ENCODE measurements around the gene RNF208.
"Not testable (repeated sequence)": the region's sequence is repeated elsewhere in the genome, so short reads cannot be mapped to it uniquely, and the experiment has no call there.

Gene RNF208, protein sequence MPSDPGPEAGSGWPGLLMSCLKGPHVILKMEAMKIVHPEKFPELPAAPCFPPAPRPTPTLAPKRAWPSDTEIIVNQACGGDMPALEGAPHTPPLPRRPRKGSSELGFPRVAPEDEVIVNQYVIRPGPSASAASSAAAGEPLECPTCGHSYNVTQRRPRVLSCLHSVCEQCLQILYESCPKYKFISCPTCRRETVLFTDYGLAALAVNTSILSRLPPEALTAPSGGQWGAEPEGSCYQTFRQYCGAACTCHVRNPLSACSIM

DNA sequence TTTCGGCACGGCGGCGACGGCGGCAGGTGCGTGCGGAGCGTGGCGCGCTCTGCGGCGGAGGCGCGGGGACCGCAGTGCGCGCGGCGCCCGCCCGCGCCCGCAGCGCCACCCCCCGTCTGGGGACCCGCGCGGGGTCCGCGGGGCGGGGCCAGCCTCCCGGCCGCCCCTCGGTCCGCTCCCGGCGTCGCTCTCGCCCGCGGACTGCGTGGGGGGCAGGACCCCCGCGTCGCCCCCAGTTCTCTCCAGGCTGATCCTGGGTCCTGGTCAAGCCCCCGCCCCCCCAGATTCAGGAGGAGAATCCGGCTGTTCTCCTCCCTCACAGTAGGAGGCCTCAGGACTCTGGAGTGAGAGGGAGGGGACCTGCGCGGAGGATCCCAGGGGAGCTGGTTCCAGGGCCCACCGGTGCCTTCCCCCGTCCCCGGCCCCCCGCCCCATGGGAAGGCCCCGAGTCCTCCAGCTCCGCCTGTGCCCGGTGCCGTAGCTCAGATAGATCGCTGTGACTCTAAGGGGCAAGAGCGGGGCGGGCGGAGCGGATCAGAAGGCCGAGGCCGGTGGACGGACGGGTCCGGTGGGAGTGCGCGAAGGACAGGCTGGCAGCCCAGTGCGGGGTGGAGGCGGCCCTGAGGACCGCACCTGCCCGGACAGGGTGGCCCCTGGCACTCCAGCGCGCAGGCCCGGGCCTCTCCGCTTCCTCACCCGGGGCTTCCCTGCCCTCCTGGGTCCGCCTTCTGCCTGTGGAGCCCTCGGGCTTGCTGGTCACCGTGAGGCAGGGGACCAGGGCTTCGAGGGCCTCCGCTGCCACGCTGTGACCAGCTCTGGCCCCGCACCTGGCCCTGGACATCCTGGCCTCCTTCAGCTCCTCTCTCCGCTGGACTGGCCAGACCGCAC is at the start of gene RNF208:
Gene RNF208, minus strand, starts transcription at position 51 of the 888 bp plus-strand sequence. CDS start 1,028 bp downstream, outside the sequence.
- DNase-seq: no peak

DNA sequence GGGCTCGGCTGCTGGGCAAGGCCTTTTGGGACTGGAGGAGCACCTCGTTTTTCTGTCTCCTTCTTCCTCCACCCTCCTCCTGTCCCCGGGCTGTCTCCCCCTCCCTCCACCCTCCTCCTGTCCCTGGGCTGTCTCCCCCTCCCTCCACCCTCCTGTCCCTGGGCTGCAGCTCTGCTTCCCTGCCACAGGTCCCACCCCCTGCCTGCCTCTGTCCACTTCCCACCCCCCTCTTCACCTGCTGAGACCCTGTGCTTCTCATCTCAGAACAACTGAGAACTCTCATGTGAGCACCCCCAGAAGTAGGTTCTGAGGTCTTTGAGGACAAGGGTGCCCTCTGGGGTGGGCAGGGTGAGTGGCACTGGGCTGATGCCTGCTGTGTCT is 49.6 kb upstream of the RNF208 start:
- no peak for DNase-seq

DNA sequence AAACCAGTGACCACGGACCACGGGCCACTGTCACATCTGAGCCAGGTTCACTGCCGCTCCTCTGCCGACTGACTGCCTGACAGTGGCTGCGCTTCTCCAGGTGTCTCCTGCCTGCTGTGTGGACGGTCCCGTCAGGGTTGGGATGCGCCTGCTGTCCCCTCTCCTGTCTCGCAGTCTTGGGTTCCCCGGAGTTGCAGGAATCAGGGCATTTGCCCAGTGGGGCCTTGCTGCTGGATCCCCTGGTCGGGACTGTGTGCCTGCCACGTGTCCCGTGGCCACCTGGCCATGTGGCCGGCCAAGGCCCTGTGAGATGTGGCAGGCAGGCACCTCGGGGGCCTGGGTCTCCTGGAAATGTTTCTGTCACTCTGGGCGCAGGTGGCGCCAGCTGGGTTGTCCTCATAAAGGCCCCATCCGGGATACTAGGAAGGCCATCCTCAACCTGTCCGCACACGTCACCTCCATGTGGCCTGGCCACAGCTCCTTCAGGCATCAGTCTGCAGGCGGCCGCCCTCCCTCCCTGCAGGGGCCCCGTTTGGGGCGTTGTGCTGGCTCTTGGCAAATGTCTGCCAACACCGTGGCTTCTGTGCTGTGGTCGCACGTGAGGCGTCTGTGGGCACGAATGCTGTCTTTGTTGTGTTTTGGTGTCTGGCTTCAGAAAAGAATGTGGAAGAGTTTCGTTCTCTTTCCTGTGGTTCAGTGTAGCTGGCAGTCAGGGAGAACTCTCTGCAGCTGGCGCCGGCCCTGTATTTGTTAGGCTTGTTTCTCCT is 49.1 kb upstream of the RNF208 start:
- DNase-seq: no peak

DNA sequence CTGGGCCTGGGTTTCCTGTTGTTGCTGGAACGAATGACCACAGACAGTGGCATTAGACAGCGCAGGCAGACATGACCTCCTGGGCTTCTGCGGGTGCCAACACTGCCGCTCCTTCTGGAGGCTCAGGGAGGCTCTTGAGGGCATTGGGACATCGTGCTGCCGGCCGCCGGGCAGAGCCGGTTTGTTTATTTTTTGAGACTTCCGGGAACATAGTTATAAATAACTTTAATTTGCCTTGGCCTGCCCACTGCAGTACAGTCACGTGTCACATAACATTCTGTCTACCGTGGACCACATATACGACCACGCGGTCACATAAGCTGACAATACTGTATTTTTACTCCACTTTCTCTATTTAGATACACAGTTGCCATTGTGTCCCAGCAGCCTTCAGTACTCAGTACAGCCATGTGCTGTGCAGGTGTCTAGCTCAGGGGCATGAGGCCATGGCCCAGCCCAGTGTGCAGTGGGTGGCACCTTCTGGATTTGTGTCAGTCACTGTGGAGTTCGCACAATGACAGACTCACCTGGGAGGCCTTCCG is 47.3 kb upstream of the RNF208 start:
- no peak for DNase-seq

DNA sequence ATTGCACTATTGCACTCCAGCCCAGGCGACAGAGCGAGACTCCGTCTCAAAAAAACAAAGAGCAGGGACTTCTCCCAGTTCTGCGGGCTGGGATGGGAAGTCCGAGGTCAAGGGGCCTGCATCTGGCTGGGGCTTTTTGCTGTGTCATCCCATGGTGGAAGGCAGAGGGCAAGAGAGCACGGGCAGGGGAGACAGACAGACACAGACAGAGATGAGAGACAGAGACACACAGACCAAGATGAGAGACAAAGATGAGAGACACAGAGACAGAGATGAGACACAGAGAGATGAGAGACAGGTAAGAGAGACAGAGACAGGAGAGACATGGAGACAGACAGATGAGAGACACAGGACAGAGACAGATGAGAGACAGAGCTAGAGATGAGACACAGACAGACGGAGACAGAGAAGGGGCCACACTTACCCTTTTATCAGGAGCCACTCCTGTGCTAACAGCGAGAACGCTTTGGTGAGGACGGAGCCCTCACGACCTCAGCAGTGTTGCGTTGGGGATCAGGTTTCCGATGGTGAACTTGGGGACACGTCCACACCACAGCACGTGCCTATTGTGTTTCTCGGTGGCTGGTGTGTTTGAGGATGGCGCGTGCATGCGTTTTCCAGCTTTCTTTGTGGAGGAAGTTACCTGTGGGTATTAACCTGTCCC is 46.6 kb upstream of the RNF208 start:
- DNase-seq: no peak

DNA sequence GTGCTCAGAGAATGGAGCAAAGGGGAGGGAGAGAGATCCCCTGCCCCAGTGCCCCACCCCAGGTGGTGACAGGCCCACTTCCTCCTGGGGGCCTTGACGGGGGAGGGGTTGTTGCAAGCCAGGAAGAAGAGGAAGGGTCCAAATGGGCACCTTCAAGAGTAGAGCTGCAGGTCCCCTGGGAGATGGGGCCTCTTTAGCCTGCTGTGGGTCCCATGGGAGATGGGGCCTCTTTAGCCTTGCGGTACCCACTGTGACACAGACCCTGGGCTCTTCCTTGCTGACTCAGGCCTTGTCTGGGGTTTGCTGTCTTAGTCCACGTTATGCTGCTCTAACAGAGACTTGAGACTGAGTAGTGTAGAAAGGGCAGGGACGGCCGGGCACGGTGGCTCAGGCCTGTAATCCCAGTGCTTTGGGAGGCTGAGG is 45.9 kb upstream of the RNF208 start:
- DNase-seq: no peak

DNA sequence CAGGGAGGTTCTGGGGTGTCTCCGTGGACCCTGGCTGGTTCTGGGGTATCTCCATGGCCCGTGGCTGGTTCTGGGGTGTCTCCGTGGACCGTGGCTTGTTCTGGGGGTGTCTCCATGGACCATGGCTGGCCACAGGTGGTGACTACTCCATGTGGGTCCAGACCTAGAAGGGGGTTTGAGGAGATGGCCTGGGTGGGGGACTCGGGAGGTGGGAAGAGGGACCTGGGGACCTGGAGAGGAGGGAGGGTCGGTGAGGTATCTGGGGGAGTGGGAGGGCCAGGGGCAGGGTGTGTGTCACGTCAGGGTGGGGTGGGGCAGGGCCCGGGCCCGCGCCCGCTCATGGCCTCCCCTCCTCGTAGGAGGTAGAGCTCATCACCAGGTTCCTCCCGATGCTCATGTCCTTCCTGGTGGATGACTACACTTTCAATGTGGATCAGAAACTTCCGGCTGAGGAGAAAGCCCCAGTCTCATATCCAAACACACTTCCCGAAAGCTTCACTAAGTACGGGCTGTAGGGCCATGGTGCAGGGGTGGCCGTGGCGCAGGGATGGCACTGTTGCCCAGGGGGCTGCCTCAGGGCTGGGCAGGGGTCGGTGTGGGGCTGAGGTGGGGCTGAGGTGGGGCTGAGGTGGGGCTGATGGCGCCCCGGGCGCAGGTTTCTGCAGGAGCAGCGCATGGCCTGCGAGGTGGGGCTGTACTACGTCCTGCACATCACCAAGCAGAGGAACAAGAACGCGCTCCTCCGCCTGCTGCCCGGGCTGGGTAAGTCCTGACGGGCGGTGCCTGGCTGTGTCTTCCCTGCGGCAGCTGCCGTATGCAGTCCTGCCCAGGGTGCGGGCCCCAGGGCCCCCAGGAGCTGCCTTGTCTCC is 44.8 kb upstream of the RNF208 start:
- no peak for DNase-seq

DNA sequence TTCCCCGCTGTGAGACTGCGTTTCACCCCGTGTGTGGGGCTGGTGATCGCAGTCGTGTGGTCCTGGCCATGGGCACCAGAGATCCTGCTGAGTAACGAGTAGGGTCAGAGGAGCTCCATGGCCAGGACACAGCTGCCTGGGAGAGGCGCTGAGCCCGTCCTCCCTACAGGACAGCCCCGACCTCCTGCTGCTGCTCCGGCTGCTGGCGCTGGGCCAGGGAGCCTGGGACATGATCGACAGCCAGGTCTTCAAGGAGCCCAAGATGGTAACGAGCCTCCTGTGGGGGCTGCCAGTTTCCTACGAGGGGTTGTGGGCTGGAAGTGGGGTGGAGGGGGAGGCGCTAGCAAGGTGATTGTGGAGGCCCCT is 44.1 kb upstream of the RNF208 start:
- no peak for DNase-seq

DNA sequence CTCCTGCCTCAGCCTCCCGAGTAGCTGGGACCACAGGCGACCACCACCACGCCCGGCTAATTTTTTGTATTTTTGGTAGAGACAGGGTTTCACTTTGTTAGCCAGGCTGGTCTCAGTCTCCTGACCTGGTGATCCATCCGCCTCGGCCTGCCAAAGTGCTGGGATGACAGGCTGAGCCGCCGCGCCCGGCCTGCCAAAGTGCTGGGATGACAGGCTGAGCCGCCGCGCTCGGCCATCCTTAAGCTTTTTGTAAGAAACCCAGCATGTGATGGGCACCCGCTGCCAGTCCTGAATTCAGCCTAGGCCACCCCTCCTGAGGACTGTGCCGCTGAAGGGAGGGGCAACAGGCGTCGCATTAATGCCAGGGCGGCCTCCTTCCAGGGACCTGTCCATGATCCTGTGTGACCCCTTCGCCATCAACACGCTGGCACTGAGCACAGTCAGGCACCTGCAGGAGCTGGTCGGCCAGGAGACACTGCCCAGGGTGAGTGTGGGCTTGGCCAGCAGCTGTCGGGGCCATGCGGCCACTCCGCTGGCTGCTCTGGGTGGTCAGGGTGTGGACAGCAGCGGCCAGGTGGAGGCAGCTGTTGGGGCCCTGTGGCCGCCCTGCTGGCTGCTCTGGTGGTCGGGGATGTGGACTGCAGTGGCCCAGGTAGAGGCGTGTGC is 43.6 kb upstream of the RNF208 start:
- no peak for DNase-seq

DNA sequence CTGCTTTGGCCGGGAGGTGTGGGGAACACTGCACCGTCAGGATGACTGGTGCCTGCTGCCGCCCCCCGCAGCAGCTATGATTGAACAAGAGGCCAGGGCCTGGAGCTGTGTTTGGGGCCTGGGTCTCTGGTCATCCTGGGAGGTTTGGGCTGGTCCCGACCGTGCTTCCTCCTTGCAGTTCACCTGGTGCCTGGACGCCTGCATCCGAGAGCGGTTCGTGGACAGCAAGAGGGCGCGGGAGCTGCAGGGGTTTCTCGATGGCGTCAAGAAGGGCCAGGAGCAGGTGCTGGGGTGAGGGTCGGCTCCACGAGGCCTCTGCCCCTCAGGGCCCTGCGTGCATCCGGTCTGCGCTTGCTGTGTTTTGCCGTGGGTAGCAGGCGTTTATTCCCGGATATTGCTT is 42.0 kb upstream of the RNF208 start:
- DNase-seq: no peak

DNA sequence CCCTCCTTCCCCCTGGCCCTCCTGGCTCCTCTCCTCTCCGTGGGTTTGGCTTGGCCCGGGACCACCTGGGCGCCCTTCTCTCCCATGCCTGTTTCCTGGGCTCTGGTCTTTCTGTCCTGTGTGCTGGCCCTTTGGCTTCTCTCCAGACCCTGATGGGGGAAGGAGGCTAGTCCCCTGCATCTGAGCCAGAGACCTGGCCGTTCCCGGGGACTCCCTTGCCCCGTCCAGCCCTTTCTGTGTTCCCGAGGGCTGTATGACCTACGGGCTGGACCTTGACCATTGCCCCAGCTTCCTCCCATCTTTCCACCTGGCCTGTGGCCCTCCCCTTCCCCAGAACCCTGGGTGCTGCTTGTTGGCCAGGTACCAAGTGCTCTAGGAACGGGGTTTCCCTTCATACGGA is 41.5 kb upstream of the RNF208 start:
- no peak for DNase-seq

DNA sequence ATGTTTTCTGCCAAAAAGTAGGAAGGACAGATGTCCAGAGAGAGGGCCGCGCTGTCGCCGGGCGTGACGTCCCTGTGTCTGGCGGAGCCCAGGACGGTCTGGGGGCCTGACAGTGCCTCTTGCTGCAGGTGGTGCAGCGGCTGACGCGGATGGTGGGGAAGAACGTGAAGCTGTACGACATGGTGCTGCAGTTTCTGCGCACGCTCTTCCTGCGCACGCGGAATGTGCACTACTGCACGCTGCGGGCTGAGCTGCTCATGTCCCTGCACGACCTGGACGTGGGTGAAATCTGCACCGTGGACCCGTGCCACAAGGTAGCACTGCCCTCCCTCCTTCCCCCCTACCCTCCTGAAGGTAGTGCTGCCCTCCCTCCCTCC is 40.9 kb upstream of the RNF208 start:
- DNase-seq: no peak

DNA sequence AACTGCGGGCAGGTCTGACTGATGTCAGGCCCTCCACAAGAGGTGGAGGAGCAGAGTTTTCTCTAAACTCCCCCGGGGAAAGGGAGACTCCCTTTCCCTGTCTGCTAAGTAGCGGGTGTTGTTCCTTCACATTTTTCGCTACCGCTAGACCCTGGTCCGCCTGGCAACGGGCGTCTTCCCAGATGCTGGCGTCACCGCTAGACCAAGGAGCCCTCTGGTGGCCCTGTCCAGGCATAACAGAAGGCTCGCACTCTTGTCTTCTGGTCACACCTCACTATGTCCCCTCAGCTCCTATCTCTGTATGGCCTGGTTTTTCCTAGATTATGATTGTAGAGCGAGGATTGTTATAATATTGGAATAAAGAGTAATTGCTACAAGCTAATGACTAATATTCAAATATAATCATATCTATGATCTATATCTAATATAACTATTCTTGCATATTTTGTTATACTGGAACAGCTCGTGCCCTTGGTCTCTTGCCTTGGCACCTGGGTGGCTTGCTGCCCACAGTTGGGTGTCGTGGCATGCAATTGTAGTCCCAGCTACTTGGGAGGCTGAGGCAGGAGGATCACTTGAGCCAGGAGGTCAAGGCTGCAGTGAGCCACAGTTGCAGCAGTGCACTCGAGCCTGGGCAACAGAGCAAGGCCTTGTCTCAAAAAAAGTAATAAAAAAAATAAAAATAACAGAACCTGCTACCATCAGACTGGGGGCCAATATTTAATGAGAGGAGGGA is 40.3 kb upstream of the RNF208 start:
- not testable (repeated sequence) for DNase-seq

DNA sequence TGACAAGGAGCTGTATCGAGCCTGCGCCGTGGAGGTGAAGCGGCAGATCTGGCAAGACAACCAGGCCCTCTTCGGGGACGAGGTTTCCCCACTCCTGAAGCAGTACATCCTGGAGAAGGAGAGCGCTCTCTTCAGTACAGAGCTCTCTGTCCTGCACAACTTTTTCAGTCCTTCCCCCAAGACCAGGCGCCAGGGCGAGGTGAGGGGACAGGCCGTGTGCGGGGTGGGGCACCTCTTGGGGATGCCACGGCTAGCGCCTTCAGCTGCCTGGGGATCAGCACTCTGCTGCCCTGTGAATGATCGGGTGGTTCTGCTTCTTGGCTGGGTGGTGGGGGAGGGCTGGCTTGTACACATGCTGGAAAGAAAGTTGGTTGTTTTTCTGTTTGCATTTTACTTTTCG is 34.8 kb upstream of the RNF208 start:
- DNase-seq: no peak

DNA sequence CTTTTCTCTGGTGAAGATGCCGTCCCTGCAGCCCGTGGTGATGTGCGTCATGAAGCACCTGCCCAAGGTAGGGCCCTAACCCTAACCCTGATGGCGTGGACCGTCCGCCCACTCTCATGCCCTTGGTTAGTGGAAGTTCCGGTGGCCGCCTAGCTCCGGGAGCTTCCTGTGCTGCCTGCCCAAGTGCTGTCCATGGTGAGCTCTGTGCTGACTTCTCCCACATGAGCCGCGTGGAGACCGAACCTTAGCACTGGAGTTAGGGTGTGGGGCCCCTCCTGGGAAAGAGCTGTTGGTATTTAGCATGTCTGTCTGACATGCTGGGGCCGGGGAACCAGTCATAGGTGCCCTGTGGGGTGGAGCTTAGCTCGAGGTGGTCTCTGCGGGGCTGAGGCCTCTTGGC is 34.3 kb upstream of the RNF208 start:
- DNase-seq: no peak

DNA sequence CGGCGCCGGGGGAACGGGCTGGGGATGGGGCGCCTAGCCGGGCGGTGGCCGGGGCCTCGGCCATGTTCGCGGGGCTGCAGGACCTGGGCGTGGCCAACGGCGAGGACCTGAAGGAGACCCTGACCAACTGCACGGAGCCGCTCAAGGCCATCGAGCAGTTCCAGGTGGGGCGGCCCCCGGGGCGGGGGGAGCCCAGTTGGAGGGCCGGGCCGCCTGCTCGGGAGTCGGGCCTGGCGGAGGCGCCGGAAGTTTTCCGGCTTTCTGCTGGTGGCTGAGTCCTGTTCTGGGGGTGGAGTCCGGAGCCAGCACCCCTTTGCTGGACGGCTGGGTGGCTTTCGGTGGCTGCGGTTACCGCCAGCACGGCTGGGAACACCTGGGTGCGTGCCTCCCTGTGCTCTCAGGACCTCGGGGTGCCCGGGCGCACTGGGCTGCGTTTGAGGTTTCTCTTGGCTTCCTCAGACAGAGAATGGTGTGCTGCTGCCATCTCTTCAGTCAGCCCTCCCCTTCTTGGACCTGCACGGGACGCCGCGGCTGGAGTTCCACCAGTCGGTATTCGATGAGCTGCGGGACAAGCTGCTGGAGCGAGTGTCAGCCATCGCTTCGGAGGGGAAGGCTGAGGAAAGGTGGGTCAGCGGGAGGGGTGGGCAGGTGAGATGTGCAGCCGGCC is 33.5 kb upstream of the RNF208 start:
- no peak for DNase-seq

DNA sequence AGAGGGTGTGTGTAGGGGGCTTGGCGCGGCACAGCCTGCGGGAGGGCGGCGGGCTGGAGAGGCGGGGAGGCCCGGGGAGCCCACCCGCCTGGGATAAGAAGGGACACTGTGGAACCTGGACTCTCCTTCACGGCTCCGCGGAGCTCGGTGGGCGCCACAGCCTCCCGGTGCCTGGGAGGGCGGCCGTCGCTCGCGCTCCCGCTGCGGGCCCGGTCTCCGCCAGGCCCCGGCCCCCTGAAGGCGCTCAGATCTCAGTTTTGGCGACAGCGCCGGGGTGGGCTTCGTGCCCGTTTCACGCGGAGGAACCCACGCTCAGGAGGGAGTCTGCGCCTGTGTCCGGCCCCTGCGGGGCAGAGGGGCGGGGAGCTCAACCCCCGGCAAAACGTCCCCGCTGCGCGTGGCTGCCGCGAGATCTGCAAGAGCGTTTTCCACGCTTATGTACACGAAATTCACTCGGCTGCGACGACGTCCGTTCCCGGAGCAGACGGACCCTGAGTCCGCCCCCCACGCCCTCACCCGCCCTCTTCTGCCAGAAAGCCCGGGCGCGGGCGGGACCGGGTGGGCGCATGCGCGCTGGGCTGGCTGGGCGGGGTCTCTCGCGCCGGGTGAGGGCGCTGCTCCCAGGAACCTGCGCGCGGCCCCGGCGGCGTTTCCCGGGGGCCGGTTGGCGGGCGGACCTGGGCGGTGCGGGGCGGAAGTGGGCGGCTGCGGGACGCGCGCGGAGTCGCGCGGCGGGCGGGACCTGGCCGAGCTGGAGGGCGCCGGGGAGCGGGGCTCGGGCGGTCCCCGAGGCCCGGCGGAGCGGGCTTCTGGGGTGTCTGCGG is 32.8 kb upstream of the RNF208 start, which contains the start of gene NELFB:
Gene NELFB, plus strand, starts transcription at position 704 of the 824 bp plus-strand sequence.
- peak; percentile 69 for DNase-seq

DNA sequence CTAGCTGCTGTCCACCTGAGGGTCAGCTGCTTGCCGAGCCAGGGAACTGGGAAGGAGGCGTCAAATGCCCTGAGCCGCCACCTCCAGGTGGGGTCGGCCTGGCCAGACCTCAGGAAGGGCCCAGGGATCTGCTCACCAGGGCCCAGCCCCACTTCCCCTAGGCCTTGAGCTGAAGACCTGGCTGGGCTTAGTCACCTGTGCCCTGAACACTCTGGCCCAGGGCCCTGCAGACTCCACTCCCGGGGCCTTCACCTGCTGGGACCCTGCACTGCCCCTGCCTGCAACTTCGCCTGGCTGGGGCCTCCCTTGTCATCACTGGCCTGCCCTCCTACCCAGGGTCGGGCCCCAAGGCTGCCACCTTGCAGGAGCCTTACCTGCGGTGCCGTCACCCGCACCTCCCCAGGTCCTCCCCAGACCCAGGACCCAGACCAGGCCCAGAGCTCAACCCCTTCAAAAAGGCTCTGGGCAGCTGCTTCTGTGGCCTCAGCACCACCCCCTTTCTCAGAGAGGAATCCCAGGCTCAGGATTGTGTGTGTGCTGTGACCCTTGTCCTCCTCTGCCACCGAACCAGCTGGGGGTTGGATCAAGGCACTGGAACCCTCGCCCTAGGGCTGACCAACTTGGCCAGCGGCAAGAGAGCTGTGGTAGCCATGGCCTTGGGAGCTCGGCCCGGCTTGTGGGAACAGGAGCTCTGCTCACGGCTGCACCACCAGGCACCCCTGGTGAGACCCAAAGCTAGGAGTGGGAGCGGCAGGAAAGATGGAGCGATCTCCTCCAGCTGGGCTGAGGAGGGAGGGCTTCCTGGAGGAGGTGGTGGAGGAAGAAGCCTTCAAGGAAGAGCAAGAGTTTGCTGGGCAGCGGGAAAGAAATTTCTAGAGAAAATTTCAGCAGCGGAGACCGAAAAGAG is 31.9 kb upstream of the RNF208 start:
- no peak for DNase-seq
